Endothelial cell of umbilical vein (primary cell): ENCODE data around the gene LRRK1. TPM values are rescaled to one million over a fixed set of nuclear protein-coding genes. Genes with fewer than 3 reads are reported as not detected.

Experiments
- BruUV-seq: library from RNA; stranded (reverse); fragments of 400-500 nt; replicated peaks from 2 replicates; lab custom pipeline; 2021; lab: Mats Ljungman, UMichigan
- CTCF ChIA-PET: fragments of 300-600, 350-600 bp; sonication (Branson Sonifier 250); formaldehyde crosslinking; loops from one replicate; lab custom pipeline; 2021; ENCODE audit warnings: antibody characterized with exemption, inconsistent platforms; lab: Charles Lee
- POLR2A ChIA-PET: fragments of 300-600, 350-600 bp; sonication (Branson Sonifier 250); formaldehyde crosslinking; loops from one replicate; lab custom pipeline; 2021; ENCODE audit warnings: antibody characterized with exemption, inconsistent platforms; lab: Charles Lee
- DNase-seq: peaks from one replicate; pipeline ENCODE4 v3.0.0-alpha.2; 2011; ENCODE audit warnings: low read depth, low spot score
- FAIRE-seq: peaks from 2 replicates; lab custom pipeline; 2011; peaks lifted over from hg19 to GRCh38; lab: Jason Lieb, UNC
- H2AFZ ChIP-seq: 2 replicates; pipeline ENCODE4 v1.6.0; 2012; ENCODE audit warnings: low read depth, low read length, control low read depth, inconsistent platforms
- H3K27ac ChIP-seq: 2 replicates; pipeline ENCODE4 v1.5.1; 2011; ENCODE audit warnings: low read depth, mild to moderate bottlenecking, control low read depth, low read length, moderate library complexity; ENCODE audit not compliant: insufficient read depth
- H3K27me3 ChIP-seq, 2 experiments: 2 replicates each; pipeline versions ENCODE4 v1.6.0 to v1.6.1; 2011; ENCODE audit warnings: low read length in 2 of 2, mixed read lengths in 1 of 2; ENCODE audit not compliant: control insufficient read depth in 2 of 2, insufficient read depth in 2 of 2
- H3K36me3 ChIP-seq, 2 experiments: 2 replicates in 1 of 2; 3 replicates in 1 of 2; pipeline ENCODE4 v1.5.1; 2011; ENCODE audit warnings: low read length in 2 of 2, mild to moderate bottlenecking in 1 of 2, moderate library complexity in 1 of 2; ENCODE audit not compliant: control insufficient read depth in 2 of 2, insufficient read depth in 2 of 2; ENCODE audit errors: extremely low read depth in 1 of 2
- H3K4me1 ChIP-seq: 3 replicates; pipeline ENCODE4 v1.5.1; 2011; ENCODE audit warnings: mild to moderate bottlenecking, low read length; ENCODE audit not compliant: control insufficient read depth, insufficient read depth; ENCODE audit errors: extremely low read depth
- H3K4me2 ChIP-seq: 2 replicates; pipeline ENCODE4 v1.6.1; 2011; ENCODE audit warnings: low read length, control low read depth, mixed read lengths; ENCODE audit not compliant: insufficient read depth
- H3K4me3 ChIP-seq, 3 experiments: fragments of 200-600 bp in 1 of 3; sonication (generic), shearing (Covaris generic) in 1 of 3; replicated peaks in 1 of 3; 2 replicates each; pipeline ENCODE4 v1.5.1; 2011 to 2016; ENCODE audit warnings: control low read depth in 3 of 3, low read length in 3 of 3, mild to moderate bottlenecking in 2 of 3, inconsistent platforms in 1 of 3, low read depth in 1 of 3, moderate library complexity in 1 of 3; ENCODE audit not compliant: insufficient read depth in 1 of 3
- H3K79me2 ChIP-seq: 2 replicates; pipeline ENCODE4 v1.6.0; 2012; ENCODE audit warnings: low read length, inconsistent platforms; ENCODE audit not compliant: control insufficient read depth, insufficient read depth
- H3K9ac ChIP-seq: replicated peaks from 2 replicates; pipeline ENCODE3; 2011; ENCODE audit warnings: low read length, control low read depth; ENCODE audit not compliant: insufficient read depth; ENCODE audit errors: extremely low read depth
- H3K9me1 ChIP-seq: replicated peaks from 3 replicates; pipeline ENCODE4 v1.6.0; 2011; ENCODE audit warnings: mild to moderate bottlenecking, low read length; ENCODE audit not compliant: control insufficient read depth, insufficient read depth; ENCODE audit errors: extremely low read depth
- H3K9me3 ChIP-seq: replicated peaks from 2 replicates; pipeline ENCODE4 v1.5.1; 2012; ENCODE audit warnings: low read length, inconsistent platforms; ENCODE audit not compliant: control insufficient read depth, insufficient read depth
- H4K20me1 ChIP-seq: replicated peaks from 2 replicates; pipeline ENCODE3; 2011; ENCODE audit warnings: mild to moderate bottlenecking, low read length; ENCODE audit not compliant: control insufficient read depth, insufficient read depth; ENCODE audit errors: extremely low read depth
- CTCF ChIP-seq, 2 donors: IDR thresholded peaks; 1 replicate in 1 of 2; 2 replicates in 1 of 2; pipeline ENCODE4 v1.5.1; 2011; ENCODE audit warnings: low read length in 2 of 2, mild to moderate bottlenecking in 2 of 2, moderate library complexity in 2 of 2, control low read depth in 1 of 2, inconsistent platforms in 1 of 2, low read depth in 1 of 2; ENCODE audit not compliant: insufficient read depth in 1 of 2; ENCODE audit errors: extremely low read depth in 1 of 2
- EZH2 ChIP-seq: IDR thresholded peaks from 2 replicates; pipeline ENCODE4 v1.6.1; 2012; ENCODE audit warnings: borderline replicate concordance, low read depth, mild to moderate bottlenecking, moderate library complexity, low read length, inconsistent platforms; ENCODE audit not compliant: severe bottlenecking
- FOS ChIP-seq: IDR thresholded peaks from 2 replicates; pipeline ENCODE4 v1.6.1; 2011; ENCODE audit warnings: mild to moderate bottlenecking, low read length, moderate library complexity, borderline replicate concordance; ENCODE audit not compliant: insufficient read depth
- GATA2 ChIP-seq: IDR thresholded peaks from 2 replicates; pipeline ENCODE4 v1.7.0; 2011; ENCODE audit warnings: low read depth, mild to moderate bottlenecking, moderate library complexity, mixed read lengths, low read length; ENCODE audit not compliant: insufficient read length, insufficient read depth
- JUN ChIP-seq: IDR thresholded peaks from 2 replicates; pipeline ENCODE4 v1.6.1; 2011; ENCODE audit warnings: borderline replicate concordance, low read depth; ENCODE audit not compliant: insufficient read length, insufficient read depth
- MAX ChIP-seq: IDR thresholded peaks from 2 replicates; pipeline ENCODE4 v1.6.1; 2011; ENCODE audit not compliant: insufficient read depth, insufficient read length
- MYC ChIP-seq: IDR thresholded peaks from one replicate; pipeline ENCODE4 v1.6.1; 2011; ENCODE audit warnings: mild to moderate bottlenecking, low read depth, low read length
- POLR2A ChIP-seq: IDR thresholded peaks from 2 replicates; pipeline ENCODE4 v1.6.1; 2012; ENCODE audit warnings: low read depth, mild to moderate bottlenecking, control low read depth, low read length
- POLR2AphosphoS5 ChIP-seq: IDR thresholded peaks from 2 replicates; pipeline ENCODE4 v1.6.1; 2012; ENCODE audit warnings: low read depth, mild to moderate bottlenecking, control low read depth, low read length, moderate library complexity; ENCODE audit not compliant: insufficient read depth
- dilution Hi-C: fragments of 300-500 bp; cut with MboI; formaldehyde crosslinking; loops from one replicate; pipeline ENCODE4 v1.15.0; 2019; ENCODE audit warnings: low sequenced_read_pairs; ENCODE audit not compliant: extremely low pct_ligation_motif_present
- intact Hi-C: fragments of 100-400 bp; cut with micrococcal nuclease; formaldehyde crosslinking; loops from one replicate; pipeline ENCODE4 v1.10.0; 2022
- polyA plus RNA-seq, 4 experiments: library from polyadenylated mRNA; depleted of rRNA in 3 of 4; stranded (reverse) in 3 of 4; unstranded in 1 of 4; fragments of >200 nt; gene quantifications; 2 replicates each; pipeline versions ENCODE4 v1.2.1 to v1.2.3, GENCODE V29; 2011 to 2012; ENCODE audit warnings: missing spikeins in 1 of 4
- total RNA-seq: library from RNA; stranded (reverse); gene quantifications from 2 replicates; pipeline ENCODE4 v1.2.3, GENCODE V29; 2021

Gene LRRK1
- total and polyA plus RNA-seq, 2 donors (not counting 3 experiments of a cell fraction or from before 2014, with no cell fraction given): 11.0 to 22.1 TPM

GRCh38 chr15:101070502-101071273, 151.5 kb downstream of the LRRK1 start:
- dilution Hi-C loops (no loop called here), intact Hi-C loops (loop anchor here (1.0 to 10.0 kb wide), 3 partner anchors 18 to 626 kb away; no protein-coding TSS in a partner anchor)
- ChIA-PET CTCF (interaction anchor here (0.7 to 1.2 kb wide), 5 partner anchors 11 to 188 kb away, joined by 3 to 7 read pairs (median 3); no protein-coding TSS in a partner anchor), POLR2A (interaction anchor here (0.6 kb wide), 1 partner anchor 219 kb away, joined by 3 read pairs; no protein-coding TSS in a partner anchor)
- DNase-seq: peak; percentile 87
- no peaks in the 10 kb centered on the region for H3K9me3 ChIP-seq
- H3K4me1 ChIP-seq: peaks cover 10% of the 10 kb centered on the region
- no peaks in the 10 kb centered on the region for H3K36me3 ChIP-seq
- no peaks in the 10 kb centered on the region for H3K79me2 ChIP-seq
- no peaks in the 10 kb centered on the region for H3K27me3 ChIP-seq
- peak overlapping the region; percentile 49 for H3K4me2 ChIP-seq
- H3K9ac ChIP-seq: peak overlapping the region; percentile 46
- TF ChIP-seq JUN (peak; percentile 65), MAX (no peak), FOS (peak; percentile 35), EZH2 (no peak), MYC (no peak), CTCF (IDR thresholded peaks at IDR 0.05; ENCODE audit: extremely low read depth in 1 of 2, insufficient read depth in 1 of 2, low read depth in 1 of 2, low read length in 2 of 2) (no peak), POLR2A (no peak), GATA2 (peak; percentile 37), POLR2AphosphoS5 (no peak)
- peak; percentile 90 for FAIRE-seq
- H2AFZ ChIP-seq: peak overlapping the region; percentile 14
- no peaks in the 10 kb centered on the region for H4K20me1 ChIP-seq
- no peaks in the 10 kb centered on the region for H3K9me1 ChIP-seq
- peak overlapping the region; percentile 71 for H3K27ac ChIP-seq
- no TSS peak for BruUV-seq
- no peak overlapping the region for H3K4me3 ChIP-seq
